GM19372 (cell line): ENCODE results near the gene TAPBPL.
"Not testable (repeated sequence)": the region's sequence is repeated elsewhere in the genome, so short reads cannot be mapped to it uniquely, and the experiment has no call there.

Experiments
- ATAC-seq: cut with Tn5 transposase; IDR thresholded peaks from one replicate; pipeline ENCODE4 v1.9.1; 2021; ENCODE audit warnings: mild to moderate bottlenecking, low read depth, moderate library complexity; ENCODE audit not compliant: unreplicated experiment

TAPBPL gene

GRCh38 chr12:6461401-6462233 lies 9.8 kb downstream of the TAPBPL start:
- peak; percentile 72 for ATAC-seq

GRCh38 chr12:6462234-6462995 lies 10.6 kb downstream of the TAPBPL start:
- no peak for ATAC-seq

GRCh38 chr12:6463216-6463615 lies 11.4 kb downstream of the TAPBPL start:
- no peak for ATAC-seq

GRCh38 chr12:6463858-6464257 lies 12.0 kb downstream of the TAPBPL start:
- no peak for ATAC-seq

GRCh38 chr12:6464531-6464930 lies 12.7 kb downstream of the TAPBPL start:
- ATAC-seq, result no peak

GRCh38 chr12:6465467-6466183 lies 13.8 kb downstream of the TAPBPL start:
- no peak for ATAC-seq

GRCh38 chr12:6466184-6466573 lies 14.3 kb downstream of the TAPBPL start:
- no peak for ATAC-seq

- not testable (repeated sequence) for ATAC-seq
Measured at GRCh38 chr12:6466751-6467150, 14.9 kb downstream of the TAPBPL start.

GRCh38 chr12:6467571-6468282 lies 15.9 kb downstream of the TAPBPL start:
- ATAC-seq, result not testable (repeated sequence)

- no peak for ATAC-seq
Measured at GRCh38 chr12:6468283-6468575, 16.4 kb downstream of the TAPBPL start.

GRCh38 chr12:6469092-6469491 lies 17.2 kb downstream of the TAPBPL start:
- no peak for ATAC-seq

GRCh38 chr12:6469609-6470374 lies 17.9 kb downstream of the TAPBPL start:
- ATAC-seq, result no peak

- ATAC-seq, result peak; percentile 83
Measured at GRCh38 chr12:6470375-6471163, 18.7 kb downstream of the TAPBPL start, which contains the start of gene VAMP1. TSS of gene VAMP1 (minus strand) at chr12:6470677. CDS start at chr12:6470531, 146 bp downstream.

GRCh38 chr12:6471989-6472360 lies 20.1 kb downstream of the TAPBPL start:
- ATAC-seq, result no peak

- no peak for ATAC-seq
Measured at GRCh38 chr12:6472491-6472890, 20.6 kb downstream of the TAPBPL start.

- ATAC-seq, result not testable (repeated sequence)
Measured at GRCh38 chr12:6475233-6475975, 23.6 kb downstream of the TAPBPL start.

GRCh38 chr12:6476489-6476888 lies 24.6 kb downstream of the TAPBPL start:
- no peak for ATAC-seq

GRCh38 chr12:6477601-6478377 lies 25.9 kb downstream of the TAPBPL start:
- not testable (repeated sequence) for ATAC-seq
